GM18951 (cell line): Measurements from ENCODE around the gene TTC39A.

ENCODE experiments used
- POLR2A ChIP-seq: IDR thresholded peaks from 4 replicates; pipeline ENCODE4 v1.6.1; 2011; ENCODE audit warnings: mild to moderate bottlenecking; ENCODE audit not compliant: insufficient read length, insufficient read depth; ENCODE audit errors: extremely low read depth
- in situ Hi-C: fragments of 300-500 bp; cut with MboI; formaldehyde crosslinking; loops from one replicate; pipeline ENCODE4 v1.12.0; 2022; ENCODE audit warnings: low sequenced_read_pairs, mixed read lengths, inconsistent platforms; ENCODE audit not compliant: unreplicated experiment

Gene TTC39A

DNA sequence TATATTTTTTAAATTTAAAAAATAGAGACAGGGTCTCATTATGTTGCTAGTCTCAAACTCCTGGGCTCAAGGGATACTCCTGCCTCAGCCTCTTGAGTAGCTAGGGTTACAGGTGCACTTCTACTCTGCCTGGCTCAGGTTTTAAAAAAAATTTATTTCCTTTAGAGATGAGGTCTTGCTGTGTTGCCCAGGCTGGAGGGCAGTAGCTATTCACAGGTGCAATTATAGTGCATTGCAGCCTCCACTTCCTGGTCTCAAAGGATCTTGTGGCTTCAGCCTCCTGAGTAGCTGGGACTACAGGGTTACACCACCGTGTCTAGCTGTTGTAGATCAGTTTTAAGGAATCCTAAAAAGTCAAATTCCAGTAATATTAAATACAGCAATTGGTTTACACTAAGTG, 89.2 kb downstream of the TTC39A start:
- no peak for TF ChIP-seq POLR2A
- in situ Hi-C loops, result no loop called here

DNA sequence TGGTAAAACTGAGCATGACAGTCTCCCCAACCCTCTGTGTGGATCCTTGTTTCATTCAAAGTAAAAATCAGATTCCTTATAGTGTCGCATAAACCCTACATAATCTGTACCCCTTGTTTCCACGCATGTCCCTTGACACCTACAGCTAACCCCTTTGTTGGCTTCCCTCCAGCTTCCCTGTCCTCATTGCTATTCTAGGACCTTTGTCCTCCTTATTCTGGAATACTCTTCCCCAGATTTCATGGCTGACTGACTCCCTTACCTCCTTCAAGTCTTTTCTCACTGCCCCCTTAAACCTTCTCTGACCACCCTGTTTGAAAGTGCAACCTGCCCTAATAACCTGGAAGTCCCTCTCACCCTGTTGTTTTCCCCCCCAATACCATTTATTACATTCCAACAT, 90.3 kb downstream of the TTC39A start:
- no peak for TF ChIP-seq POLR2A
- in situ Hi-C loops, result no loop called here

DNA sequence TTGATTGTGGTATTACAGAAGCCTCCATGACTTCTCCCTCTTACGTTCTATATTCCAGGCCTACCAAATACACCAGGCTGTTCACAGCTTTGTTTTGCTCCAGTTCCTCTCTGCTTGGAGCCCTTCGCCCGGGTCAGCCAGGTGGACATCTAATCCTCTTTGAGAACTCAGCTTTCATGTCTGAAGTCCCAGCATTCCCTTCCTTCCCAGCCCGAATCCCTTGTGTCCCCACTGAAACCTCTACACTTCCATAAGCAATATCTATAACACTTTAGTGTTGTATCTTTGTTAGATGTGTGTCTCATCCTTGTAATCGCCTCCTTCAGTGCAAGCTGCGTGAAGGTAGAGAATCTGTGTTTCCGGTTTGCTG, 92.3 kb downstream of the TTC39A start:
- TF ChIP-seq POLR2A, result no peak
- in situ Hi-C loops, result no loop called here

DNA sequence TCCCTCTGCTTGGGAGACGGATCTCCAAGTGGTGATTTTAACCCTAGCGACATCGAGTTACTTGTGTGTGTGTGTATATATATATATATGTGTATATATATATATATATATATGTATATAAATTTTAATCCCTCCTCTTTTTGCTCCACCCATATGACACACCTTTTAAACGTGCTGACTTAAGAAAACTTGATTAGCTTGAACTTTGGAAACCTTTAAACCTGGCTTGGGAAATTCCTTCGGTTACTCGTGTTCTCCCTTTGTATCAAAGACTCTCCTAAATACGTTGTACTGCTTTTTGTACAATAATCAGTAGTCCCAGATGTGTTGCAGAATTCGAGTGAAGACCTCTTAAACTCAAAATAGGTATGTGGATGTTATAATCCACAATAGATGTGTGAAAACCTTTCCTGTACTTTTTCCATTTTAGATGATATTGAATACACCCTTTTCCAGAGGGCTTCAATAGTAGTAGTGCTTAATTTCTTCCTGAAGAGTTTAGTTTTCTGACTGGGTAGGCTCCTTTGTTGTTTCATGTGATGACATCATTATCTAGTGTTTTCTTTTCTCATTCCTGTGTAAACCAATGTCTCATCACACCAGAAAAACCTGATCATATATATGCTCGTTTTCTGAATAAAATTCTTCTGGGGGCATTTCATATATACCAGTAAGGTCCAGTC, 92.9 kb downstream of the TTC39A start:
- in situ Hi-C loops, result no loop called here
- TF ChIP-seq POLR2A, result no peak
